Activated CD4-positive, alpha-beta memory T cell treated with anti-CD3 and anti-CD28 coated beads for 36 hours (primary cell): ENCODE measurements around the gene PRAMEF15. TPM values are rescaled to one million over a fixed set of nuclear protein-coding genes. Genes with fewer than 3 reads are reported as not detected.
"Not testable (repeated sequence)": the region's sequence is repeated elsewhere in the genome, so short reads cannot be mapped to it uniquely, and the experiment has no call there.

Source experiments
- CTCF ChIA-PET: fragments of 350-600 bp; sonication (Branson Sonifier 250); formaldehyde crosslinking; loops from one replicate; lab custom pipeline; 2021; ENCODE audit warnings: antibody characterized with exemption, inconsistent platforms; lab: Charles Lee
- POLR2A ChIA-PET: fragments of 350-600 bp; sonication (Branson Sonifier 250); formaldehyde crosslinking; loops from one replicate; lab custom pipeline; 2021; ENCODE audit warnings: antibody characterized with exemption; lab: Charles Lee
- DNase-seq: peaks from one replicate; pipeline ENCODE4 v3.0.0-alpha.2; 2020
- H3K27ac Mint-ChIP-seq: one replicate; pipeline ENCODE4 v1.8.0; 2021; ENCODE audit warnings: mixed read lengths
- H3K27me3 Mint-ChIP-seq: one replicate; pipeline ENCODE4 v1.8.0; 2021; ENCODE audit warnings: mixed read lengths
- H3K36me3 Mint-ChIP-seq: one replicate; pipeline ENCODE4 v1.8.0; 2021; ENCODE audit warnings: mixed read lengths
- H3K4me1 Mint-ChIP-seq: one replicate; pipeline ENCODE4 v1.8.0; 2021; ENCODE audit warnings: low read depth, mixed read lengths
- H3K4me3 Mint-ChIP-seq: one replicate; pipeline ENCODE4 v1.8.0; 2021; ENCODE audit warnings: mild to moderate bottlenecking, mixed read lengths
- H3K9me3 Mint-ChIP-seq: one replicate; pipeline ENCODE4 v1.8.0; 2021; ENCODE audit warnings: mixed read lengths
- intact Hi-C: fragments of 100-400 bp; cut with micrococcal nuclease; formaldehyde crosslinking; loops from one replicate; pipeline ENCODE4 v1.15.1; 2023
- total RNA-seq, 2 experiments: library from RNA; stranded (reverse); gene quantifications; one replicate each; pipeline ENCODE4 v1.2.3, GENCODE V29; 2021

PRAMEF15 gene
- total RNA-seq = not detected

DNA sequence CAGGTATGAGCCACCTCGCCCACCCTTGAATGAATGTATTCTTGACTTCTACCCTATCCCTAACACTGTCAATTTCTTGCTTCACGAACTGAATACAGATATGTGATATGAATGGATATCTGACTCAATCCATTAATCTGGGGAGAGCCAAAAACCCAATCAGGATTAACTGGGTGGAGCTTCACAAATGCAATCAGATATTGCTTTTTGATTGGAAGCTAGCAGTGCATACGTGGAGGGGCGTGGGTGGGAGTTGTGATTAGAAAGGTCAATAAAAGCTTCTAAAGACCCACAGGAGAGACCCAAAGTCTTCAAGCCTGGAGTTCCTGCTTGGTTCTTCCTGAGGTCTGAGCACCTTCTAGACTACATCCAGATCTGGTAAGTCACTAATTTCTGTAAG, at the start of gene PRAMEF15:
TSS of gene PRAMEF15 (plus strand) at position 301 of the 400 bp plus-strand sequence. CDS start 2,827 bp downstream, outside the sequence.
- not testable (repeated sequence) for H3K9me3 Mint-ChIP-seq

DNA sequence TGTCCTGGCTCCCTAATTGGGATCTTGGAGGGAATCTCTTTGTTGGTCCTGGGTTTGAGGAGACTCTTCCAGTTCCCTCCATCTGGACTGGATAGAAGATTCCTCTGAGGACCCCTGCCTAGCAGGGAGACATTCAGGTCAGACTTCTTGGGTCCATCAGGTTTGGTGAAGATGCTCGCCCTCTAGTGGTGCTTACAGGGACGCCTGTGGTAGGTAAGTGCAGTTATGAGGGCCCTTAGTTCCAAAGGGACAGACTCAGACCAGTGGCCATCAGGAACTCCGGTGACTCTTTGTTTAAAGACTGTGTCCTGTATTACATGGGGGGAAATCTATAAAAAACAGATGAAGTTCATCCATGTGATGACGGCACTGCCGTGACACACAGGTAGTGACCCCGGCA, 38.4 kb upstream of the PRAMEF15 start:
- H3K9me3 Mint-ChIP-seq, intact Hi-C loops, H3K4me3 Mint-ChIP-seq, H3K27ac Mint-ChIP-seq, H3K36me3 Mint-ChIP-seq, DNase-seq, CTCF ChIA-PET, H3K4me1 Mint-ChIP-seq, POLR2A ChIA-PET, H3K27me3 Mint-ChIP-seq: not testable (repeated sequence)

More for the DNA sequence above, at the start of gene PRAMEF15:
- DNase-seq, CTCF ChIA-PET, POLR2A ChIA-PET, H3K27me3 Mint-ChIP-seq, H3K4me3 Mint-ChIP-seq, intact Hi-C loops, H3K4me1 Mint-ChIP-seq, H3K36me3 Mint-ChIP-seq, H3K27ac Mint-ChIP-seq: not testable (repeated sequence)

DNA sequence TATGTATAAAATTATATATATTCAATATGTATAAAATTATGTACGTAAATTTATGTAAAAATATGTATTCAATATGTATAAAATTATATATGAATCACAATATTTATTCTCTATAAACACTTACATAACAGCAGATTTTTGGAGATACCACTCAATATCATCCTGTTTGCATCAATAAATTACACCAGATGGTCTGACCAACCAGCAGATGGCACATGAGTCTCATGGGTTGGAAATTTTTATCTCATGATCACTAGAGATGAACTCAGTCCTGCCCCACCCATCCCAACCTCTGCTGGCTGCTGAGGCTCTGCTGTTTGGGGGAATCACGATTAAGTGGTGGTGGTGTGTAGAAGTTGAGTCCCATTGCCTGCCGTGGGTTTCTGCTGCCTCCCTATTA, 35.8 kb upstream of the PRAMEF15 start:
- H3K4me1 Mint-ChIP-seq, H3K4me3 Mint-ChIP-seq, intact Hi-C loops, H3K36me3 Mint-ChIP-seq, H3K9me3 Mint-ChIP-seq, H3K27ac Mint-ChIP-seq, CTCF ChIA-PET, H3K27me3 Mint-ChIP-seq, DNase-seq, POLR2A ChIA-PET: not testable (repeated sequence)

DNA sequence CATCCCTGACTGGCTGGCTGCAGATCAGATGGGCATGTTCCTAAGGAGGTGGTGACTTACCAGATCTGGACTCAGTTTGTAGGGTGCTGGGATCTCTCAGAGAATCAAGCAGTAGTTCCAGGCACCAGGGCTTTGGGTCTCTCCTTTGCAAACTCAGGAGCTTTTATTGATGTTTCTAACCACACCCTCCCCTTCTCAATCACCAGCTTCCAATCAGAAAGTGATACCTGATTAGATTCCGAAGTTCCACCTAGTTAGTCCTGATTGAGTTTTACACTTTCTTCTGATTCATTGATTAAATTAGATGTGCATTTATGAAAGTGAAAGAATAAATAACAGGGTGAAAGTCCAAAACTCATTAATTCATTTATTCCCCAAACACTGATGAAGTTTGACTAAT, 30.3 kb upstream of the PRAMEF15 start, which contains the start of gene PRAMEF8:
TSS of gene PRAMEF8 (minus strand) at position 101 of the 400 bp plus-strand sequence. CDS start 1,046 bp downstream, outside the sequence.
- H3K36me3 Mint-ChIP-seq, DNase-seq, H3K27ac Mint-ChIP-seq, POLR2A ChIA-PET, H3K9me3 Mint-ChIP-seq, intact Hi-C loops, H3K27me3 Mint-ChIP-seq, CTCF ChIA-PET, H3K4me3 Mint-ChIP-seq, H3K4me1 Mint-ChIP-seq: not testable (repeated sequence)

DNA sequence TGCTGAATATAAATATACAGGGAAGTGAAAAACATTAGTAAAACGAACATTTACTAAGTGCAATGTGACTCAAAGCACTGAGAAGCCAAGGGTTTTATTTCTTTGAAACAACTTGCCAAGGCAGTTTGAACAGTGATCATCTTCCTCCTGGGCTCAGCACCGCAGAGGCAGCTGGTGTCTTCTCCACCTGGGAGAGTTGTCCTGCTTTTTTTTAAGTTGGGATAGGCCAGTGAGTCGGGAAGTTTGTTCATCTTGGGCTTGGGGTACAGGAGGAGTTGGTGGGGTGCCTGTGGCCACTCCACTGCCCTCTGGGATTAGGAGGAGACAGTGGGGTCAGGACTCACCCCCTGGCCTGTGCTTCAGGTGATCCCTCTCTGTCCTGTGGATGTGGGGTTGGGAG, 26.4 kb upstream of the PRAMEF15 start:
- H3K9me3 Mint-ChIP-seq, H3K4me1 Mint-ChIP-seq, H3K4me3 Mint-ChIP-seq, POLR2A ChIA-PET, H3K36me3 Mint-ChIP-seq, H3K27me3 Mint-ChIP-seq, DNase-seq, intact Hi-C loops, CTCF ChIA-PET, H3K27ac Mint-ChIP-seq: not testable (repeated sequence)

DNA sequence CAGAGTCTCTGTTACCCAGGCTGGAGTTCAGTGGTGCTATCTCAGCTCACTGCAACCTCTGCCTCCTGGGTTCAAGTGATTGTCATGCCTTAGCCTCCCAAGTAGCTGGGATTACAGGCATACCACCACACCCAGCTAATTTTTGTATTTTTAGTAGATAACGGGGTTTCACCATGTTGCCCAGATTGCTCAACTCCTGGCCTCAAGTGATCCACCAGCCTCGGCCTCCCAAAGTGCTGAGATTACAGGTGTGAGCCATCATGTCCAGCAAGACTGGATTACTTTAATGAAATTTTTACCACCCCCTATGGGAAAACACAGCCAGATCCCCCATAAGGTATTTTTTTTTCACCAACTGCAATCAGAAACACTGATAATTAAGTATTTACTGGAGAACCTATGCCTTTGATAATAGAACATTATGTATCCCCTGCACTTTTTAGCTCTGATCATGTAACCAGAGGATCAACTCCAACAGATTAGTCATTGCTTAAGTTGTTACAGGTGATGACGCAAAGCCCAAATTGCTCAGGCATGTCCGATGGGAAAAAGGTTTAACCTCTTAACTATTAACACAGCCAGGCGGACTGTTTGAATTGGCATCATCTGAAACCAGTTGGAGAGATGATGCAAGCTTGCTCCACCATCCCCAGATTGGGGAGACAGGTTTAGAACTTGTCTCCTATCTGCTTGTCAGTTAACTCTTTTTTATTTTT, 18.0 kb upstream of the PRAMEF15 start:
- H3K4me3 Mint-ChIP-seq, intact Hi-C loops, POLR2A ChIA-PET, H3K27ac Mint-ChIP-seq, H3K9me3 Mint-ChIP-seq, H3K4me1 Mint-ChIP-seq, H3K36me3 Mint-ChIP-seq, DNase-seq, CTCF ChIA-PET, H3K27me3 Mint-ChIP-seq: not testable (repeated sequence)

DNA sequence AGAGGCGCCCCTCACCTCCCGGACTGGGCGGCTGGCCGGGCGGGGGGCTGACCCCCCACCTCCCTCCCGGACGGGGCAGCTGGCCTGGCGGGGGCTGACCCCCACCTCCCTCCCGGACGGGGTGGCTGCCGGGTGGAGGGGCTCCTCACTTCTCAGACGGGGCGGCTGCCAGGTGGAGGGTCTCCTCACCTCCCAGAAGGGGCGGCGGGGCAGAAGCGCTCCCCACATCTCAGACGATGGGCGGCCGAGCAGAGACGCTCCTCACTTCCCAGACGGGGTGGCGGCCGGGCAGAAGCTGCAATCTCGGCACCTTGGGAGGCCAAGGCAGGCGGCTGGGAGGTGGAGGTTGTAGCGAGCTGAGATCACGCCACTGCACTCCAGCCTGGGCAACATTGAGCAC, 16.7 kb upstream of the PRAMEF15 start:
- not testable (repeated sequence) for H3K4me1 Mint-ChIP-seq

DNA sequence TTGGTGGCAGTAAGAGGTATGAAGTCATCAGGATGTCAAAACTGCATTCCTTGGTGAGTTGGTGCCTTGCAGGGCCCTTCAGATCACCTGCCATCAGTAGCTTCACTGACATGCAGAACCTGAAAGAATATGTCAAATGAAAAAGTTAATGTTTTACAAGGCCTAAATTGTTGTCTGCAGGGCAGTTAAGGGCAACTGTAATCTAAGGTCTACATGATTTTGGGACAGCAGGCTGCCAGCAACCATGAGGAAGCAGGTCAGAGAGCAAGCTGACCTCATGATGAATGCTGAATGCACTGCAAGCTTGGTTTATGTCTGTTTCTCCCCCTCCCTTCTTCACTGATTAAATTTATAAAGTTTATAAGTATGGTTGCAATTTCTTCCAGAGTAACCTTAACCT, 13.2 kb upstream of the PRAMEF15 start:
- POLR2A ChIA-PET, H3K27me3 Mint-ChIP-seq, DNase-seq, H3K27ac Mint-ChIP-seq, H3K4me3 Mint-ChIP-seq, H3K9me3 Mint-ChIP-seq, H3K4me1 Mint-ChIP-seq, intact Hi-C loops, H3K36me3 Mint-ChIP-seq, CTCF ChIA-PET: not testable (repeated sequence)

More for the DNA sequence above, 16.7 kb upstream of the PRAMEF15 start:
- H3K27me3 Mint-ChIP-seq, H3K4me3 Mint-ChIP-seq, H3K36me3 Mint-ChIP-seq, intact Hi-C loops, H3K9me3 Mint-ChIP-seq, DNase-seq, POLR2A ChIA-PET, H3K27ac Mint-ChIP-seq, CTCF ChIA-PET: not testable (repeated sequence)

DNA sequence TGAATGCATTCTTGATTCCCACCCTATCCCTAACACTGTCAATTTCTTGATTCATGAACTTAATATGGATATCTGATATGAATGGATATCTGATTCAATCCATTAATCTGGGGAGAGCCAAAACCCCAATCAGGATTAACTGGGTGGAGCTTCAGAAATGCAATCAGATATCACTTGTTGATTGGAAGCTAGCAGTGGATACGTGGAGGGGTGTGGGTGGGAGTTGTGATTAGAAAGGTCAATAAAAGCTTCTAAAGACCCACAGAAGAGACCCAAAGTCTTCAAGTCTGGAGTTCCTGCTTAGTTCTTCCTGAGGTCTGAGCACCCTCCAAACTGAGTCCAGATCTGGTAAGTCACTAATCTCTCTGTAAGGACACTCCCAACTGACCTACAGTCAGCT, 12.1 kb upstream of the PRAMEF15 start, which contains the start of gene PRAMEF33:
TSS of gene PRAMEF33 (plus strand) at position 301 of the 400 bp plus-strand sequence. CDS start 2,416 bp downstream, outside the sequence.
- H3K4me1 Mint-ChIP-seq, H3K4me3 Mint-ChIP-seq, DNase-seq, H3K9me3 Mint-ChIP-seq, H3K27me3 Mint-ChIP-seq, POLR2A ChIA-PET, H3K27ac Mint-ChIP-seq, H3K36me3 Mint-ChIP-seq, intact Hi-C loops, CTCF ChIA-PET: not testable (repeated sequence)

DNA sequence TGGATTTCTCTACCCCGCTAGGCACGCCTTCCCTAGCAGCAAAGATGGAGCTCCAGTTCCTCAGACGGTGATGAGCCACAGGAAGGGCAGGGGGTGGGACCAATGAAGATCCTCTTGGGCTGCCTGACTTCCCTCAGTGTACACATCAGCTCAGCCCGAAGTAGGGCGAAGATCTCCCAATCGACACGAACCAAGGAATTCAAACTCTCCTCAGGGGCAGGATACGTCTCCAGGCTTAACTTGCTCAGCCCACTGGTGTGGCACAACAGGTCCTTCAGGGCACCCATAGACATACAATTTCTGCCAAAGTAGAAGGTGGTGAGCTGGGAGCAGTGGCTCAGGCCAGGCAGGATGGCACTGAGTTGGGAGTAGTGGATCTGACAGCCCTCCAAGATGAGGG, 27.1 kb downstream of the PRAMEF15 start:
- CTCF ChIA-PET, POLR2A ChIA-PET, H3K4me1 Mint-ChIP-seq, H3K27ac Mint-ChIP-seq, DNase-seq, H3K4me3 Mint-ChIP-seq, intact Hi-C loops, H3K36me3 Mint-ChIP-seq, H3K9me3 Mint-ChIP-seq, H3K27me3 Mint-ChIP-seq: not testable (repeated sequence)

DNA sequence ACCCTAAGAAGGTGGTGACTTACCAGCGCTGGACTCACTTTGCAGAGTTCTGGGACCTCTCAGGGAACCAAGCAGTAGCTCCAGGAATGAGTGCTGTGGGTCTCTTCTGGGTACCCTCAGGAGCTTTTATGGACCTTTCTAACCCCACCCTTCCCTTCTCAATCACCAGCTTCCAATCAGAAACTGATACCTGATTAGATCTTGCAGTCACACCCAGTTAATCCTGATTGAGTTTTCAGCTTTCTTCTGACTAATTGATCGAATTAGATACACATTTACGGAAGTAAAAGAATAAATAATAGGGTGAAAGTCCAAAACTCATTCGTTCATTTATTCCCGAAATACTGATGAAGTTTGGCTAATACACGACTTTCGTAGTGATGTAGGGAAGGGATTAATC, 31.7 kb downstream of the PRAMEF15 start, which contains the start of gene PRAMEF14:
TSS of gene PRAMEF14 (minus strand) at position 101 of the 400 bp plus-strand sequence. CDS start 1,820 bp downstream, outside the sequence.
- H3K36me3 Mint-ChIP-seq, H3K4me1 Mint-ChIP-seq, CTCF ChIA-PET, H3K9me3 Mint-ChIP-seq, intact Hi-C loops, H3K27ac Mint-ChIP-seq, POLR2A ChIA-PET, H3K27me3 Mint-ChIP-seq, H3K4me3 Mint-ChIP-seq, DNase-seq: not testable (repeated sequence)

DNA sequence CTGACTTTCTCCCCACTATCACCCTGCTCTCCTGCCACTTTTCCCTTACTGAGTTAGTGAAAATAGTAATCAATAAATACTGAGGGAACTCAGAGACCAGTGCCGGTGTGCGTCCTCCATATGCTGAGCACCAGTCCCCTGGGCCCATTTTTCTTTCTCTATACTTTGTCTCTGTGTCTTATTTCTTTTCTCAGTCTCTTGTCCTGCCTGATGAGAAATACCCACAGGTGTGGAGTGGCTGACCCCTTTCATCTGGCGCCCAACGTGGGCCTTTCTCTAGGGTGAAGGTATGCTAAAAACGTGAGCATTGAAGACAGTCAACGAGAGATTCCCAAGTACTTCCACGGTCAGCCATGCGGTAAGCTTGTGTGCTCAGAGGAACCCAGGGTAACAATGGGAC, 38.1 kb downstream of the PRAMEF15 start:
- intact Hi-C loops, H3K27me3 Mint-ChIP-seq, DNase-seq, H3K27ac Mint-ChIP-seq, H3K4me3 Mint-ChIP-seq, POLR2A ChIA-PET, H3K4me1 Mint-ChIP-seq, CTCF ChIA-PET, H3K36me3 Mint-ChIP-seq: not testable (repeated sequence)
- peaks cover 11% of the 10 kb centered on the region for H3K9me3 Mint-ChIP-seq

DNA sequence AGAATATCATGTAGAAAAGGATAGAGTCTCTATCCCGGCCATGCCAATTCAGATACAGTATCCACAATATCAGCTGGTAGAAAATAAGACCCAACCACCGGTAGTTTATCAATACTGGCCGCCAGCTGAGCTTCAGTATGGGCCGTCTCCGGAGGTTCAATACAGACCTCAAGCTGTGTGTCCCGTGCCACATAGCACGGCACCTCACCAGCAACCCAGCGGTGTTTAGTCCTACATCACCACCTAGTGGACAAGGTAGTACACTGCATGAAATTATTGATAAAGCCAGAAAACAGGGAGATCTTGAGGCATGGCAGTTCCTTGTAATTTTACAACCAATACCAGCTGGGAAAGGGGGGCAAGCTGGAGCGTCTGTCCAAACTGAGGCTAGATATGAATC, 39.1 kb downstream of the PRAMEF15 start:
- H3K9me3 Mint-ChIP-seq = peaks cover 11% of the 10 kb centered on the region
- H3K27ac Mint-ChIP-seq, intact Hi-C loops, DNase-seq, POLR2A ChIA-PET, H3K27me3 Mint-ChIP-seq, H3K36me3 Mint-ChIP-seq, H3K4me1 Mint-ChIP-seq, CTCF ChIA-PET, H3K4me3 Mint-ChIP-seq: not testable (repeated sequence)
